ENCODE data around the gene MAGEB1. TPM values are rescaled to one million over a fixed set of nuclear protein-coding genes. Genes with fewer than 3 reads are reported as not detected.

Gene MAGEB1, protein sequence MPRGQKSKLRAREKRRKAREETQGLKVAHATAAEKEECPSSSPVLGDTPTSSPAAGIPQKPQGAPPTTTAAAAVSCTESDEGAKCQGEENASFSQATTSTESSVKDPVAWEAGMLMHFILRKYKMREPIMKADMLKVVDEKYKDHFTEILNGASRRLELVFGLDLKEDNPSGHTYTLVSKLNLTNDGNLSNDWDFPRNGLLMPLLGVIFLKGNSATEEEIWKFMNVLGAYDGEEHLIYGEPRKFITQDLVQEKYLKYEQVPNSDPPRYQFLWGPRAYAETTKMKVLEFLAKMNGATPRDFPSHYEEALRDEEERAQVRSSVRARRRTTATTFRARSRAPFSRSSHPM
- total RNA-seq (2014; rRNA removed; shearing (Covaris generic)) (not detected in 2 replicates), total RNA-seq (2022) (not detected in 2 replicates), Bru-seq, nascent RNA (not detected), BruChase-seq, experiment 1, labeled RNA remaining after a 6-hour chase (not detected), BruChase-seq, experiment 2, labeled RNA remaining after a 2-hour chase (not detected)
- long read RNA-seq = 0 reads

DNA sequence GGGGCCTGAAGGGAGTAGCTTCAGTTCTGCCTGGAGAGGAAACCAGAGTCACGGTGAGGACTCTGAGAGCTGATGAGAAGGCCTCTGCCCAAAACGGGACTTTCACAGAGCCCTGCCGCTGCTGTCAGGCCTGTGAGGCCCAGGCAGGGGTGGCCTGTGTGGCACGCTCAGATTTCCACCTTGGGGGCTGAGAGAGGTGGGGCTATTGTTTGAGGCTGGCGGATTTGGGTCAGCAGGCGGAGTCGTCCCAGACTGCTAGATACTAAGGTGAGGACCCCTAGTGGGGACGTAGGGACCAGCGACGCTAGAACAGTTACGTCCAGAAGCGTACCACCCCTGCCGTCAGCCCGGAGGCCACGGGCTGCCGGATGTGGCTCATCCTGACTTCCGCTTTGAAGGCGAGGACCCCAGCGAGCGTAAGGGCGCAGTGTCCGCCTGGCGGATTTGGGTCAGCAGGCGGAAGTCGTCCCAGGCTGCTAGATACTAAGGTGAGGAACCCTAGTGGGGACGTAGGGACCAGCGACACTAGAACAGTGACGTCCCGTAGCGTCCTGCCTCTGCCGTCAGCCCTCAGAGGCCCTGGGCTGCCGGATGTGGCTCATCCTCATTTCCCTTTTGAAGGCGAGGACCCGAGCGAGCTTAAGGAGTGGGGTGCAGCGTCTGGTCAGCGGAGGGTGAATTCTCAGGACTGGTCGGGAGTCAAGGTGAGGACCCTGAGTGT, at the start of gene MAGEB1:
MAGEB1 (plus strand) TSS at position 378 of the 721 bp plus-strand sequence. CDS start 3,348 bp downstream, outside the sequence.
- no peaks in the 10 kb centered on the region for H3K4me1 ChIP-seq (ENCODE audit: insufficient read depth, low read length, poor library complexity, severe bottlenecking)
- no peaks in the 10 kb centered on the region for H4K20me1 ChIP-seq (ENCODE audit: insufficient read depth, low read length)
- TF ChIP-seq, protein P1, sequence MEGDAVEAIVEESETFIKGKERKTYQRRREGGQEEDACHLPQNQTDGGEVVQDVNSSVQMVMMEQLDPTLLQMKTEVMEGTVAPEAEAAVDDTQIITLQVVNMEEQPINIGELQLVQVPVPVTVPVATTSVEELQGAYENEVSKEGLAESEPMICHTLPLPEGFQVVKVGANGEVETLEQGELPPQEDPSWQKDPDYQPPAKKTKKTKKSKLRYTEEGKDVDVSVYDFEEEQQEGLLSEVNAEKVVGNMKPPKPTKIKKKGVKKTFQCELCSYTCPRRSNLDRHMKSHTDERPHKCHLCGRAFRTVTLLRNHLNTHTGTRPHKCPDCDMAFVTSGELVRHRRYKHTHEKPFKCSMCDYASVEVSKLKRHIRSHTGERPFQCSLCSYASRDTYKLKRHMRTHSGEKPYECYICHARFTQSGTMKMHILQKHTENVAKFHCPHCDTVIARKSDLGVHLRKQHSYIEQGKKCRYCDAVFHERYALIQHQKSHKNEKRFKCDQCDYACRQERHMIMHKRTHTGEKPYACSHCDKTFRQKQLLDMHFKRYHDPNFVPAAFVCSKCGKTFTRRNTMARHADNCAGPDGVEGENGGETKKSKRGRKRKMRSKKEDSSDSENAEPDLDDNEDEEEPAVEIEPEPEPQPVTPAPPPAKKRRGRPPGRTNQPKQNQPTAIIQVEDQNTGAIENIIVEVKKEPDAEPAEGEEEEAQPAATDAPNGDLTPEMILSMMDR (conservative IDR thresholded peaks at IDR 0.05; ENCODE audit: low read length) = no peak
- no peak for TF ChIP-seq EZH2phosphoT487 (IDR thresholded peaks at IDR 0.05; ENCODE audit: borderline replicate concordance, low read depth, low read length)
- H2AFZ ChIP-seq (ENCODE audit: low read length) = no peak within 1 kb of the TSS
- ChIA-PET POLR2A (no interaction called here), CTCF (ENCODE audit: unreplicated experiment) (no interaction called here)
- H3K4me3 ChIP-seq (ENCODE audit: low read depth, low read length, poor library complexity, severe bottlenecking) = no peak within 1 kb of the TSS
- no peaks in the 10 kb centered on the region for H3K79me2 ChIP-seq (ENCODE audit: insufficient read depth, low read depth, low read length)
- H3K27ac ChIP-seq (ENCODE audit: low read depth, low read length, poor library complexity, severe bottlenecking) = no peak within 1 kb of the TSS
- H3K9me2 ChIP-seq (ENCODE audit: insufficient read depth, low read length) = no peaks in the 10 kb centered on the region
- DNase-seq (ENCODE audit: low spot score) = no peak
- no peak within 1 kb of the TSS for H3K4me2 ChIP-seq (ENCODE audit: low read length)
- intact Hi-C loops (cut with micrococcal nuclease; ENCODE audit: unreplicated experiment) = no loop called here
- H3K9me3 ChIP-seq (ENCODE audit: low read length) = no peaks in the 10 kb centered on the region
- no peaks in the 10 kb centered on the region for H3K36me3 ChIP-seq (ENCODE audit: insufficient read depth, low read length)
- BruUV-seq (replicated peaks) = no TSS peak

DNA sequence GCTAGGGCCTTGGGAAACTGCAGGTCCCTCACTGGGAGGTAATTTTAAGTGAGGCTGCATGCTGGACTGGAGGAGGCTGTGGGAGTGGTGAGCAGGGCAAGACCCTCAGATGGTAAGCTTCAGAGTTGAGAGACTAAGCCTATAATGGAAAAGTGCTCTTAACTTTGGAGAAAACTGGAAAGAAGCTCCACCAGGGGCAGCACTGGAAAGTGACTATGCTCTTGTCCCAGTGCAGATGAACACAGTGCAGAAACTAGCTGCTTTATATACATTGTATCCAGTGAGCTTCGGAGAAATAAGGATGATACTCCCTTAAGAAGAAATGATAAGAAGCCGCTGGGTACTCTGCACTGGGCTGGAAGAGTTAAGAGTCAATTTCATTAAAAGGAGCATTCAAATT, 34.8 kb upstream of the MAGEB1 start:
- Histone ChIP-seq H2AFZ (ENCODE audit: low read length) (no peak overlapping the region), H3K27ac (ENCODE audit: low read depth, low read length, poor library complexity, severe bottlenecking) (no peak overlapping the region), H4K20me1 (ENCODE audit: insufficient read depth, low read length) (no peaks in the 10 kb centered on the region), H3K79me2 (ENCODE audit: insufficient read depth, low read depth, low read length) (no peaks in the 10 kb centered on the region), H3K9me3 (ENCODE audit: low read length) (no peaks in the 10 kb centered on the region), H3K4me2 (ENCODE audit: low read length) (no peak overlapping the region), H3K4me3 (ENCODE audit: low read depth, low read length, poor library complexity, severe bottlenecking) (no peak overlapping the region), H3K4me1 (ENCODE audit: insufficient read depth, low read length, poor library complexity, severe bottlenecking) (no peaks in the 10 kb centered on the region), H3K36me3 (ENCODE audit: insufficient read depth, low read length) (no peaks in the 10 kb centered on the region), H3K9me2 (ENCODE audit: insufficient read depth, low read length) (no peaks in the 10 kb centered on the region)
- no peak for DNase-seq (ENCODE audit: low spot score)
- POLR2A ChIA-PET = no interaction called here
- TF ChIP-seq, protein P1 (conservative IDR thresholded peaks at IDR 0.05; ENCODE audit: low read length) = no peak
- TF ChIP-seq EZH2phosphoT487 (IDR thresholded peaks at IDR 0.05; ENCODE audit: borderline replicate concordance, low read depth, low read length) = no peak
- BruUV-seq (replicated peaks) = no TSS peak
- intact Hi-C loops (cut with micrococcal nuclease; ENCODE audit: unreplicated experiment) = no loop called here
- CTCF ChIA-PET (ENCODE audit: unreplicated experiment) = no interaction called here

Data from OCI-LY7 (cell line).